Left colon (tissue), 2 donors: ENCODE results near the gene ITGB6. TPM values are rescaled to one million over a fixed set of nuclear protein-coding genes. Genes with fewer than 3 reads are reported as not detected.
A peak's percentile ranks its signal among the peaks of the same experiment; 100 is the strongest.

Source experiments
- ATAC-seq: fragments of 200-7000 bp; cut with Tn5 transposase; one replicate; pipeline ENCODE4 v1.9.1; 2020; ENCODE audit warnings: mild to moderate bottlenecking, moderate library complexity
- DNase-seq, 2 donors: peaks; one replicate each; pipeline ENCODE4 v3.0.0-alpha.2; 2020
- intact Hi-C, 2 donors: fragments of 100-400 bp; cut with DNase I in 1 of 2; cut with micrococcal nuclease in 1 of 2; formaldehyde crosslinking; loops; one replicate each; pipeline versions ENCODE4 v1.11.2 to v1.14.0; 2022; cut with DNase I, micrococcal nuclease
- long read RNA-seq: library from polyadenylated mRNA; unstranded; transcript quantifications from one replicate; pipeline ENCODE4 v2.0.0, GENCODE V29; 2021
- total RNA-seq, 2 donors: library from RNA; stranded (reverse); fragmentation: NEBNext Ultra II Directional; extraction: Animal tissue kit (Norgen Biotek cat#: 25700); gene quantifications; one replicate each; pipeline ENCODE4 v1.2.1, GENCODE V29; 2021
- donor health status: DM: no; HTN: no; CAD: no.
- donor health status: DM: yes; HTN: yes; CAD: no.

The ITGB6 gene, protein sequence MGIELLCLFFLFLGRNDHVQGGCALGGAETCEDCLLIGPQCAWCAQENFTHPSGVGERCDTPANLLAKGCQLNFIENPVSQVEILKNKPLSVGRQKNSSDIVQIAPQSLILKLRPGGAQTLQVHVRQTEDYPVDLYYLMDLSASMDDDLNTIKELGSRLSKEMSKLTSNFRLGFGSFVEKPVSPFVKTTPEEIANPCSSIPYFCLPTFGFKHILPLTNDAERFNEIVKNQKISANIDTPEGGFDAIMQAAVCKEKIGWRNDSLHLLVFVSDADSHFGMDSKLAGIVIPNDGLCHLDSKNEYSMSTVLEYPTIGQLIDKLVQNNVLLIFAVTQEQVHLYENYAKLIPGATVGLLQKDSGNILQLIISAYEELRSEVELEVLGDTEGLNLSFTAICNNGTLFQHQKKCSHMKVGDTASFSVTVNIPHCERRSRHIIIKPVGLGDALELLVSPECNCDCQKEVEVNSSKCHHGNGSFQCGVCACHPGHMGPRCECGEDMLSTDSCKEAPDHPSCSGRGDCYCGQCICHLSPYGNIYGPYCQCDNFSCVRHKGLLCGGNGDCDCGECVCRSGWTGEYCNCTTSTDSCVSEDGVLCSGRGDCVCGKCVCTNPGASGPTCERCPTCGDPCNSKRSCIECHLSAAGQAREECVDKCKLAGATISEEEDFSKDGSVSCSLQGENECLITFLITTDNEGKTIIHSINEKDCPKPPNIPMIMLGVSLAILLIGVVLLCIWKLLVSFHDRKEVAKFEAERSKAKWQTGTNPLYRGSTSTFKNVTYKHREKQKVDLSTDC
- 10 to 100 TPM; 19.7 to 28.0 TPM for total RNA-seq
- long read RNA-seq, full-length matches to known transcripts: 8 of 24 reads
- long read RNA-seq, partial matches to known transcripts: 9 of 24 reads
- long read RNA-seq, other reads (novel, unspliced or antisense): 7 of 24 reads

GRCh38 chr2:160199683-160200389, at the start of gene ITGB6:
TSS of gene ITGB6 (minus strand) at chr2:160200272. CDS start at chr2:160200063, 209 bp downstream.
- DNase-seq (no peak), ATAC-seq (peak; percentile 90)
- intact Hi-C loops: no loop called here

- ATAC-seq (no peak), DNase-seq (no peak)
- intact Hi-C loops: no loop called here
Observed at GRCh38 chr2:160247296-160248035, 47.4 kb upstream of the ITGB6 start.

GRCh38 chr2:160246356-160246755, 46.3 kb upstream of the ITGB6 start:
- intact Hi-C loops: no loop called here
- DNase-seq (no peak), ATAC-seq (no peak)

DNA sequence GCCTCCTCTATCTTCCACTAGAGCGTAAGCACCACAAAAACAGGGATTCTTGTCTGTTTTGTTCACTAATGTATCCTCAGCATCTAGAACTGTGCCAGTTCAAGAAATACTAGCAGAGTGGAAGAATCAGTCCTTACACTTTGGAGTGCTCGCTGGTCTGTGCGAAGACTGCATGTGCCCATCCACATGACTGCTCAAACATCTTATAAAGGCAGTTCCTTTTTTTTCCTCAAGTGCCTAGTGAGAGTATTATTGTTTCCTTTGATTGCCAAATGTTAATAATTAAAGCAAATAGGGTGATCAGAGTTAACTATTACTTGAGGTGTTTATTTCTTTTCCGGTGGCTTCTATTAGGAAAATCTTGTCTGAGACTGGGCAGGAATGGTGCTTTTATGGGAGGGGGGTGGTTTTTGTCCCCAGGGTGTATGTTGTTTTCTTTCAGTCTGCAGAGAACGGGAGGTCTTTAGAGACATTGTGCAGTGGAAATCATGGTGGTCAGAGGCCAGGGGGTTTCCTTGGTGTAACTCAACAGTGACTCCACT, 45.6 kb upstream of the ITGB6 start:
- no peak for ATAC-seq
- intact Hi-C loops: no loop called here
- no peak for DNase-seq

DNA sequence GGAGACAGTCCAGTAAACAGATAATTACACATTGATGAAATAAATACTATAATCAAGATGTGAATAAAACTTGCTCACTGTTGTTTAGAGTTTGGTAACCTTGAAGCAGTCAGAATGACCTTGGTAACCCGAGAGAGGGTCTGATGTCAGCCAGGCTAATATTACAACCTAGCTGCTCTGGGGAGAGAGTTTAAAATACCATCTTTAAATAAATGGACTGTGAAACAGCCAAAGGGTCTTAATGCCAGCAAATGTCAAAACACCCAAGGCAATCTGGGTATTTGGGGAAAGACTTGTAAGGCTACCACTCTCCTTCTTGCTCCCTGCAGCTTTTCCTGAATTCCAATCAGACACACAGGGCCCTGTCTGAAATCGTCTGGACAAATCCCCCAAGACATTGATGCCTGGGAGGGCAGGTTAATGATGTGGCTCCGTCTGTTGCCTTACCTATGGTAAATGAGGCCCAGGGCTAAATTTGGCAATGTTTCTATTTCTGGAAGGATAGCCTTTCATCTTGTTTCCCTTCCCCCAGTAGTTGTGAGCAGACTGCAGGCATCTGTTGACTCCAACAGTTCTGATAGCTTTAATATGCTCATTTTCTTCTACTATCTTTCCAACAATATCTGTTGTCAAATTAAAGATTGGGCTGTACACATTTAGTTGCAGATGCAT, 43.0 kb upstream of the ITGB6 start:
- intact Hi-C loops: no loop called here
- ATAC-seq (no peak), DNase-seq (no peak)

- DNase-seq: peak; percentile 59 to 67
- intact Hi-C loops: no loop called here
- peak; percentile 97 for ATAC-seq
Observed at GRCh38 chr2:160241251-160242137, 41.4 kb upstream of the ITGB6 start.

DNA sequence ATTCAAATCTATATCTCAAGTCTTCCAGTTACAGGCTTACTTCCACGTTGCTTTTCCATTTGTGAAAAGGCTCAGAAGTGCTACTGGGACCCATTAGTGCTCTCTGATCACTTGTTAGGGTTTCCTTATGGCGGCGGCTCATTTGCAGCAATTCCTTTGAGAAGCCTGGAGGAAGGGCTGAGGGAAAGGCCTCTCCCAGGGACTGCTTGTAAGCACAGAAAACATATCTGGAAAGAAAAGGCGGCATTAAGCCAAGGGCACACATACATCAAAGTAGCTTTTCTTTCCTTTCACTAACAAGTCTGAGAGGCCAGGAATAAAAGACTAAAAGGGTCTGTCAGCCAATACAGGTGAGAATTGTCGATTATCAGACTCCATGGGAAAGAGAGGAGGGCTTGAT, 39.4 kb upstream of the ITGB6 start:
- no peak for ATAC-seq
- intact Hi-C loops: no loop called here

DNA sequence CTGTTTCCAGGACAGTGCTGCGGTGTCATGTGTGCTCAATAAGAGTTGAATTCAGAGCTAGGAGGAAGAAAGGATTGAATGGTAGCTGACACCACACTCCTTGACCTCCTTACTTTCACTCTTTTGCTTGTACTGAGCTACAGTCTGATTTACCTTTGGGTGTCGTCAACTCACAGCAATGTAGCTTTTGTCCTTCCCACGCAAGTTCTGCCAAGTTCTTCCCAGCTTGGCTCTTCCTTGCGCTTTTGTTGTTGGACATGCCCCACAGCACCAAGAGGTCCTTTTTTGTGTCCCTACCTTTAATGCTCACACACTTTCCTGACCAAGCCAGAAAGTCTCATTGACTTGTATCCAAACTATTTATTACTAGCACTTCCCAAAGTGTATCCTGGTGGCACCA, 38.3 kb upstream of the ITGB6 start:
- intact Hi-C loops: no loop called here
- DNase-seq: no peak
- ATAC-seq: no peak

More for the DNA sequence above, 39.4 kb upstream of the ITGB6 start:
- no peak for DNase-seq

GRCh38 chr2:160232905-160233475, 32.9 kb upstream of the ITGB6 start:
- no peak for ATAC-seq
- intact Hi-C loops: no loop called here

GRCh38 chr2:160229591-160229990, 29.5 kb upstream of the ITGB6 start:
- intact Hi-C loops: no loop called here
- DNase-seq: no peak
- ATAC-seq: peak; percentile 63

More at GRCh38 chr2:160232905-160233475, 32.9 kb upstream of the ITGB6 start:
- no peak for DNase-seq

DNA sequence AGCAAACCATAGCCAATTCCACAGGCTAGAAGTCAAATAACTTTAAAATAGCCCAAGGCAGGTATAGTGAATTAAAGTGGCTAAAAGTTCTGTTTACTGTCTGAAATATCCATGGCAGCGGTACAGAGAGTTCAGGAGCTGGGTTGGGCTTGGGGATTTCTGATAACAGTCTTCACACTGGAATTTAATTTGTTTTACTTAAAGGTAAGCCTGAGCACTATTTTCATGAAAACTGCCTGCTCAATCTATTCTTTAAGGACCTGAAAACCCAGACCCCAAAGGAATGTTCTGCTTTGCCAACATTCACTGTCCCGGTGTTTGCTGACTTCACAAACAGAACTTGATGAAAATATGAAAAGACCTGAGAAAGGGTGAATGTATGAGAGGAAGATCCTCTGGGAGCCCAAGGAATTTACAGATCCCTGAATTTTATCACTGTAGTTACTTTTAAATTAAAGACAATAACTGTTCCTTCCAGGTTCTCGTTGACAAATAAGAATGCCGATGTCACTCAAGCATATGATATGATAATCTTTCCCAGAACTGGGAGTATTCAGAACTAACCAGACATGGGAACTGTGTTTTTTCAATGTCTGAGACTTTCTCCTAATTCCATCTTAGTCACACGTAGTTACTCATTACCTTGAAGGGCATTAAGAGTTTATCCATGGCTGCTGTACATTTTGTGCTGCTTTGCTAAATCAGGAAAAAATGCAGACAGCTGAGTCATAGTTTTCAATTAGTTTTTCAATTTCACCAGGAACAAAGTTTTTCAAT, 28.3 kb upstream of the ITGB6 start:
- ATAC-seq (no peak), DNase-seq (no peak)
- intact Hi-C loops: no loop called here

- intact Hi-C loops: no loop called here
- DNase-seq: no peak
- ATAC-seq: no peak
Observed at GRCh38 chr2:160227293-160227915, 27.3 kb upstream of the ITGB6 start.

GRCh38 chr2:160226367-160226766, 26.3 kb upstream of the ITGB6 start:
- ATAC-seq: no peak
- intact Hi-C loops: no loop called here
- DNase-seq: no peak

GRCh38 chr2:160225722-160226121, 25.6 kb upstream of the ITGB6 start:
- DNase-seq (no peak), ATAC-seq (no peak)
- intact Hi-C loops: no loop called here

GRCh38 chr2:160224507-160224906, 24.4 kb upstream of the ITGB6 start:
- intact Hi-C loops: no loop called here
- DNase-seq (no peak), ATAC-seq (no peak)
